Kidney (tissue), 14 donors: ENCODE results near the gene CDH8. TPM values are rescaled to one million over a fixed set of nuclear protein-coding genes. Genes with fewer than 3 reads are reported as not detected.

Experiments used
- DNase-seq, 5 donors: peaks; one replicate each; pipeline ENCODE4 v3.0.0-alpha.2; 2013 to 2020
- FAIRE-seq: peaks from 2 replicates; lab custom pipeline; 2012; peaks lifted over from hg19 to GRCh38; lab: Jason Lieb, UNC
- H3K27ac ChIP-seq, 2 donors: one replicate each; pipeline ENCODE4 v1.7.0; 2013; ENCODE audit warnings: low read depth in 2 of 2, low read length in 2 of 2, inconsistent platforms in 1 of 2
- H3K27me3 ChIP-seq: one replicate; pipeline ENCODE4 v1.7.1; 2013; ENCODE audit warnings: low read length, inconsistent platforms; ENCODE audit not compliant: control insufficient read depth, insufficient read depth
- H3K36me3 ChIP-seq, 3 donors: one replicate each; pipeline versions ENCODE4 v1.7.0 to v1.7.1; 2013; ENCODE audit warnings: low read length in 3 of 3, control low read depth in 1 of 3, inconsistent platforms in 1 of 3; ENCODE audit not compliant: insufficient read depth in 3 of 3, control insufficient read depth in 2 of 3
- H3K4me1 ChIP-seq, 3 donors: one replicate each; pipeline versions ENCODE4 v1.7.0 to v1.7.1; 2013; ENCODE audit warnings: low read length in 3 of 3, inconsistent platforms in 1 of 3, low read depth in 1 of 3; ENCODE audit not compliant: control insufficient read depth in 2 of 3, insufficient read depth in 2 of 3
- H3K4me3 ChIP-seq, 3 donors: one replicate each; pipeline versions ENCODE4 v1.7.0 to v1.8.1; 2013; ENCODE audit warnings: low read length in 3 of 3, control low read depth in 1 of 3, inconsistent platforms in 1 of 3
- H3K9ac ChIP-seq, 3 donors: one replicate each; pipeline versions ENCODE4 v1.7.0 to v1.7.1; 2013; ENCODE audit warnings: low read length in 3 of 3, control low read depth in 1 of 3, inconsistent platforms in 1 of 3
- H3K9me3 ChIP-seq, 3 donors: one replicate each; pipeline versions ENCODE4 v1.7.0 to v1.7.1; 2013; ENCODE audit warnings: low read length in 3 of 3, control low read depth in 1 of 3, inconsistent platforms in 1 of 3; ENCODE audit not compliant: control insufficient read depth in 2 of 3, insufficient read depth in 1 of 3
- intact Hi-C: fragments of 100-400 bp; cut with DNase I; formaldehyde crosslinking; loops from one replicate; pipeline ENCODE4 v1.11.1; 2022
- polyA plus RNA-seq: library from polyadenylated mRNA; stranded (reverse); fragments of 350-450 nt; fragmentation: Illumina TruSeq; extraction: RNeasy Lipid Tissue Mini Kit (QIAGEN cat#74804); gene quantifications from one replicate; pipeline ENCODE4 v1.2.3, GENCODE V29; 2014; ENCODE audit warnings: low read depth, low replicate concordance; ENCODE audit not compliant: insufficient read depth
- total RNA-seq: library from RNA; stranded (reverse); fragmentation: NEBNext Ultra II Directional; extraction: Animal tissue kit (Norgen Biotek cat#: 25700); gene quantifications from one replicate; pipeline ENCODE4 v1.2.1, GENCODE V29; 2021
- TF ChIP-seq, protein P1 (sequence below): IDR thresholded peaks from 3 replicates; pipeline ENCODE4 v1.5.1; 2012; ENCODE audit warnings: mild to moderate bottlenecking, moderate library complexity, borderline replicate concordance; ENCODE audit not compliant: insufficient read depth; ENCODE audit errors: extremely low read depth
- donor health status: control.
- donor health status: control.
- donor health status: control.
- donor health status: control.
- donor health status: control.
- donor health status: DM: yes; HTN: yes; CAD: no.
- donor health status: Normal renal cell carcinoma (clear cell type).

CDH8 gene
- total and polyA plus RNA-seq, 2 donors from 2014 or later, result 0.19 TPM; not detected in 1

DNA sequence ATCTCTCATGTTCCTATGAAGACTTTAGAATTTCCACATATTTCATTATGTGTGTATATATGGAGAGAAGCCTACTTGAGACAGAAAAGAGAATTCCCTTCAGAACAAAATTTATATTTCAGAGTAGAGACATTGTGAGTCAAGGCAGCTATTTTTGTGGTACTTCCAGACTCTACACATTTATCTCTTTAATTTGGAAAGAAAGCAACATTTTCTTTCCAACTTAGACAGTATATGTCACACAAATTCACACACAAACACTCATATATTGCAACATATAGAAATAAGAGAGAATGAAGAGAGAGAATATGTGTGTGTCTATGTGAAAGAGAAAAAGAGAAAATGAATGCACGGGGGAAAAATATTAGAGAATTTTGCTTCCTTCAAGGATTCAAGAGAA lies 158.8 kb downstream of the CDH8 start:
- Histone ChIP-seq H3K4me1 (no peaks in the 10 kb centered on the region), H3K4me3 (no peak overlapping the region), H3K27me3 (no peaks in the 10 kb centered on the region), H3K9ac (no peak overlapping the region), H3K36me3 (no peaks in the 10 kb centered on the region), H3K27ac (no peak overlapping the region), H3K9me3 (no peaks in the 10 kb centered on the region)
- DNase-seq (no peak), FAIRE-seq (no peak)
- intact Hi-C loops, result no loop called here
- TF ChIP-seq, protein P1, sequence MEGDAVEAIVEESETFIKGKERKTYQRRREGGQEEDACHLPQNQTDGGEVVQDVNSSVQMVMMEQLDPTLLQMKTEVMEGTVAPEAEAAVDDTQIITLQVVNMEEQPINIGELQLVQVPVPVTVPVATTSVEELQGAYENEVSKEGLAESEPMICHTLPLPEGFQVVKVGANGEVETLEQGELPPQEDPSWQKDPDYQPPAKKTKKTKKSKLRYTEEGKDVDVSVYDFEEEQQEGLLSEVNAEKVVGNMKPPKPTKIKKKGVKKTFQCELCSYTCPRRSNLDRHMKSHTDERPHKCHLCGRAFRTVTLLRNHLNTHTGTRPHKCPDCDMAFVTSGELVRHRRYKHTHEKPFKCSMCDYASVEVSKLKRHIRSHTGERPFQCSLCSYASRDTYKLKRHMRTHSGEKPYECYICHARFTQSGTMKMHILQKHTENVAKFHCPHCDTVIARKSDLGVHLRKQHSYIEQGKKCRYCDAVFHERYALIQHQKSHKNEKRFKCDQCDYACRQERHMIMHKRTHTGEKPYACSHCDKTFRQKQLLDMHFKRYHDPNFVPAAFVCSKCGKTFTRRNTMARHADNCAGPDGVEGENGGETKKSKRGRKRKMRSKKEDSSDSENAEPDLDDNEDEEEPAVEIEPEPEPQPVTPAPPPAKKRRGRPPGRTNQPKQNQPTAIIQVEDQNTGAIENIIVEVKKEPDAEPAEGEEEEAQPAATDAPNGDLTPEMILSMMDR, result no peak

DNA sequence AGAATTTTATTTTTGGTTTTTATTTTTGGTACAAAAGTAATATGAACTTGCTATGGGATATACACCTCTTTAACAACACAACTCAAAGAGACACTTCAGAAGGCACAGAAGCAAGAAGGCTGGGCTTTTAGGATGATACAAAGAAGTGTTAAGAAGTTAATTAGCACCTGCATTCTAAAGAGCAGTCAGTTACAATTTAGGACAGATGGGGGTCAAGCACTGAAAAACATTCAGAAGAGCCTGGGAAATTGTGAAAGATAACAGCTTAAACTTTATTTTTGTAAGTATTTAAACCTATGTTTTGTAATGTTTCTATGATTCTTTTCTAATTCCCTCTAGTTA lies 163.5 kb downstream of the CDH8 start:
- Histone ChIP-seq H3K9ac (no peak overlapping the region), H3K4me3 (no peak overlapping the region), H3K4me1 (no peaks in the 10 kb centered on the region), H3K27me3 (no peaks in the 10 kb centered on the region), H3K27ac (no peak overlapping the region), H3K36me3 (no peaks in the 10 kb centered on the region), H3K9me3 (no peaks in the 10 kb centered on the region)
- TF ChIP-seq, protein P1, result no peak
- intact Hi-C loops, result no loop called here
- FAIRE-seq (no peak), DNase-seq (no peak)

DNA sequence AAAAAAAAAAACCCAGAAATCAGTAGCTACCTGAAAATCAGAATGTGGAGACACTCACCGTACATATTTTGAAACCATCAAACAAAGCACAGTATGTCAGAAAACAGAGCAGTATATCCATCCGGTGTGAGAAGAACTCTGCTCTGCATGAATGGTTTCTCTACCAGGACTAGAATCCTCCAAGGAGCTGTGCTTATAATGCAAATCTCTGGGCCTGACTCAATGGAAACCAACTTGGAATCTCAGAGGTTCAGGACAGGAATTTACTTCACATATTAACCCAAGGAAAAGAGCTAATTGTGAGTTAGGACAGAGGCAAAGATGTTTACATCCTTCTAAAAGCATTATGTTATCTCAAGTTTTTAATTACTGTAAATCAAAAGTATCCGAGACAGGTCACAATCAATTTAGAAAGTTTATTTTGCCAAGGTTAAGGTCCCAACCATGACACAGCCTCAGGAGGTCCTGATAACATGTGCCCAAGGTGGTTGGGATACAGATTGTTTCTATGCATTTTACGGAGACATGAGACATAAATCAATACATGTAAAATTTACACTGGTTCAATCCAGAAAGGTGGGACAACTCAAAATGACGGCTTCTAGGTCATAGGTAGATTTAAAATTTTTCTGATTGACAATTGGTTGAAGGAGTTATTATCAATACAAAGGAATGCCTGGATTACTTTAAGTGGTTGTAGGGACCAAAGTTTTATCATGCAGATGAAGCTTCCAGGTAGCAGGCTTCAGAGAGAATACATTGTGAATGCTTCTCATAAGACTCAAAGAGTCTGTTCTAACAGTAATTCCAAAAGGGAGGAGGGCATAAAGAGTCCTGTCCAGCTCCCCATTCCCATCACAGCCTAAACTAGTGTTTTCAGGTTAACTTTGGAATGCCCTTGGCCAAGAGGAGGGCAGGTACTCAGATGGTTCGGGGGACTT lies 164.1 kb downstream of the CDH8 start:
- intact Hi-C loops, result no loop called here
- FAIRE-seq, result no peak

More for the DNA sequence above, 164.1 kb downstream of the CDH8 start:
- TF ChIP-seq, protein P1, result no peak
- H3K36me3 ChIP-seq, result no peaks in the 10 kb centered on the region
- no peak for DNase-seq
- H3K9me3 ChIP-seq, result no peaks in the 10 kb centered on the region
- H3K27ac ChIP-seq, result no peak overlapping the region
- no peak overlapping the region for H3K9ac ChIP-seq
- H3K27me3 ChIP-seq, result no peaks in the 10 kb centered on the region
- H3K4me3 ChIP-seq, result no peak overlapping the region
- no peaks in the 10 kb centered on the region for H3K4me1 ChIP-seq
